IgD-negative memory B cell (primary cell): ENCODE data around the gene GNMT. TPM values are rescaled to one million over a fixed set of nuclear protein-coding genes. Genes with fewer than 3 reads are reported as not detected.
"Not testable (repeated sequence)": the region's sequence is repeated elsewhere in the genome, so short reads cannot be mapped to it uniquely, and the experiment has no call there.

Source experiments
- H3K27ac Mint-ChIP-seq, 3 donors: one replicate each; pipeline ENCODE4 v1.8.0; 2020 to 2022; ENCODE audit warnings: mild to moderate bottlenecking in 3 of 3, mixed read lengths in 3 of 3, moderate library complexity in 1 of 3
- H3K27me3 Mint-ChIP-seq: one replicate; pipeline ENCODE4 v1.8.0; 2021; ENCODE audit warnings: mixed read lengths
- H3K36me3 Mint-ChIP-seq: one replicate; pipeline ENCODE4 v1.8.0; 2020; ENCODE audit warnings: mild to moderate bottlenecking, mixed read lengths
- H3K4me1 Mint-ChIP-seq, 3 donors: one replicate each; pipeline ENCODE4 v1.8.0; 2020 to 2022; ENCODE audit warnings: mixed read lengths in 3 of 3, mild to moderate bottlenecking in 1 of 3
- H3K4me3 Mint-ChIP-seq, 4 donors: one replicate each; pipeline ENCODE4 v1.8.0; 2020 to 2022; ENCODE audit warnings: mild to moderate bottlenecking in 4 of 4, mixed read lengths in 4 of 4, moderate library complexity in 3 of 4
- H3K9me3 Mint-ChIP-seq, 3 donors: one replicate each; pipeline ENCODE4 v1.8.0; 2020 to 2021; ENCODE audit warnings: mixed read lengths in 3 of 3, mild to moderate bottlenecking in 1 of 3
- polyA plus RNA-seq: library from polyadenylated mRNA; unstranded; fragments of 300-500 nt; fragmentation: Illumina TruSeq; gene quantifications from one replicate; pipeline ENCODE4 v1.2.3, GENCODE V29; 2021

Gene GNMT
- polyA plus RNA-seq, 1 donor from 2014 or later = 1.2 TPM

DNA sequence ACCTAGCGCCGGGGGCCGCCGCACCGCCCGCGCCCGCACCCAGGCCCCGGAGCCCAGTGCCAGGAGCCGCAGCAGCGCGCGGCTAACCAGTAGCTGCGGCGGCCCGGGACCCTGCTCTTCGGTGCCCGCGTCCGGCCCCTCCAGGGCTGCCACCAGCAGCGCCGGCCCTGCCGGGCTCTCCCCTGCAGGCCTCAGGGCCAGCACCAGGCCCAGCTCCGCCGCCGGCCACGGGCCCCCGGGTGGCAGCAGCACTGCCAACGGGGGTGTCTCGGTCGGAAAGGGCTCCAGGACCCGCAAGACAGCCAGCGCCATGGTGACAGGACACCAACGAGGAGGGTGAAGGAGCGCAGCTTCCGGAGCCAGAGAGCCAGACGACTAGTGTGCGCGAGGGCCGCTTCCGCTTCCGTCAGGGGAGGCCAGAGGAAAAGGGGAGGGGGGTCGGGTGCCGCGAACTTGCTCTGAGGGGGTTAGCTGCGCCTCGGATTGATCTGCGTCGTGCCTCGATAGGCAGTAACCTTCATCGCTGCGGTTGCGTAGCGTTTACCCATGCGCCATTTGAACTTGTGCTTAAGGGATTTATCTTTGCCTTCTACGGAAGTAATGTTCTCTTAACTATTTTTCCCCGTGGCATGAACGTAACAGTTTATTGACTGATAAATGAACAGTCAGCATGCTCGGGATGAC lies 18.4 kb downstream of the GNMT start, which contains the start of gene PEX6:
Gene PEX6, minus strand, starts transcription at position 343 of the 684 bp plus-strand sequence. Its CDS starts 31 bp downstream, at position 312.
- Mint-ChIP-seq H3K9me3 (no peaks in the 10 kb centered on the region), H3K4me3 (peak within 1 kb of the TSS; percentile 94 to 99 (median 98)), H3K27me3 (no peaks in the 10 kb centered on the region), H3K27ac (peak within 1 kb of the TSS; percentile 84 to 97 (median 94)), H3K4me1 (peaks cover 26 to 30% (median 26%) of the 10 kb centered on the region in 3 donors), H3K36me3 (no peaks in the 10 kb centered on the region)

DNA sequence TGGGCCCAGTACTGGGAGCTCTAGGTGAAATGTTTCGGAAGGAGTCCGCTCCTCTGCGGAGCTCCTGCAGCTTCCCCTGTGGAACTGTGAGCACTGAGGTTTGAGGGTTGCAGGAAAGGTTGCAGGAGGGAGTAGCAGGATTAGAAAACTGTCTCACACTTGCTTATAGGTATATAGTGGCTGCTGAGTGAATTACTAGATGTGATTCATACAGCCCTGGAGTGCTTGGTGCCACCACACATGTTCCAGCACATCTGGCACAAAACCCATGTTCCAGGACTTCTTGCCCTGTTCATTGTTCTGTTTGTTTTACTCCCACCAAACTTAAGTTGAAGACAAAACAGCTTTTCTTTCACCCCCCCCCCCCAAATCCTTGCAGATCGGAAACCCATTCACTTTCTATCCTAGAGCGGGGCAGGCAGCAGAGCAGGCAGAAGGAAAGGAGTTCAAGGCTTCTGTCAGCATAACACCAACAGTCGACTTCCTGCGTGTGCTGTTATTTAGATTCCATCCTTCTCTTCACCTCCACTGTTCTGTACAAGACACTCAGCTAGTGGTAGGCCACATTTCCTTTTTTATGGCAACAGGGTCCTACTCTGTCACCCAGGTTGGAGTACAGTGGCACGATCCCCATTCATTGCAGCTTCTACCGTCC lies 19.1 kb downstream of the GNMT start:
- H3K27me3 Mint-ChIP-seq = no peaks in the 10 kb centered on the region
- H3K4me1 Mint-ChIP-seq = peaks cover 28 to 32% (median 30%) of the 10 kb centered on the region in 3 donors
- no peaks in the 10 kb centered on the region for H3K9me3 Mint-ChIP-seq
- H3K27ac Mint-ChIP-seq = peak overlapping the region; percentile 84 to 97 (median 94)
- H3K4me3 Mint-ChIP-seq = peak overlapping the region; percentile 94 to 99 (median 98)
- no peaks in the 10 kb centered on the region for H3K36me3 Mint-ChIP-seq

- H3K27me3 Mint-ChIP-seq = no peaks in the 10 kb centered on the region
- no peaks in the 10 kb centered on the region for H3K9me3 Mint-ChIP-seq
- no peaks in the 10 kb centered on the region for H3K36me3 Mint-ChIP-seq
- peak overlapping the region in 2 of 3 donors; percentile 30 to 47 for H3K27ac Mint-ChIP-seq
- H3K4me1 Mint-ChIP-seq = peaks cover 36 to 43% (median 37%) of the 10 kb centered on the region in 3 donors
- H3K4me3 Mint-ChIP-seq = peak overlapping the region in 2 of 4 donors; percentile 28 to 68
Measured at GRCh38 chr6:42981836-42982235, 21.3 kb downstream of the GNMT start.

- Mint-ChIP-seq H3K27ac (peak within 1 kb of the TSS; percentile 92 to 96 (median 94)), H3K9me3 (no peaks in the 10 kb centered on the region), H3K36me3 (peaks cover 2% of the 10 kb centered on the region), H3K4me1 (peaks cover 36 to 37% (median 37%) of the 10 kb centered on the region in 3 donors), H3K4me3 (peak within 1 kb of the TSS; percentile 88 to 99 (median 92)), H3K27me3 (no peaks in the 10 kb centered on the region)
Measured at GRCh38 chr6:42984001-42984923, 23.7 kb downstream of the GNMT start, which contains the start of gene PPP2R5D. TSS of gene PPP2R5D (plus strand) at chr6:42984570. CDS start at chr6:42984678, 108 bp downstream.

DNA sequence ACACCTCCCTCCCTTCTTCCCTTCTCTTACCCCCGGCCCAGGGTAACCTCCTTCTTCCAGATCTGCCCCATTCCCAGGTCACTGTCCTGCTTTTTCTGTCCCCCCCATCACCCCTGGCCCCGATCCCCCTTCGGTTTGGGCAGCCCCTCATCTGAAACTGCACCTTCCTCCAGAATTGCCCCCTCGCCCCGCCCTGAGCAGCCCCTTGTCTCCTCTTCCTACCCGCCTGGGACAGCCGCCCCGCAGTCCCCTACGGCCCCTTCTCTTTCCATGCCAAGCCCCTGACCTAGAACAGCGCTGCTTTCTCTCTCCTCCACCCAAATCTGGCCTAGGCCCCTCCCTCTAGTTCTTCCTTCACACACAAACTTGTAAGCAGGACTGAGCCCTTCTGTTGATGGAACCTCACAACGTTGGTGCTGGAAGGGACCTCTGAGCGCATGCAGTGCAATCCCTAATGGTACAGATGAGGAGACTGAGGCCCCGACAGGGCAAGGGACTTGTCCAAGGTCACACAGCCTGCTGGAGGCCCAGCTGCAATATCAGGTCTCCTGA lies 24.4 kb downstream of the GNMT start:
- H3K4me1 Mint-ChIP-seq = peaks cover 31 to 34% (median 32%) of the 10 kb centered on the region in 3 donors
- no peaks in the 10 kb centered on the region for H3K9me3 Mint-ChIP-seq
- H3K27ac Mint-ChIP-seq = peak overlapping the region in 2 of 3 donors; percentile 76 to 87

DNA sequence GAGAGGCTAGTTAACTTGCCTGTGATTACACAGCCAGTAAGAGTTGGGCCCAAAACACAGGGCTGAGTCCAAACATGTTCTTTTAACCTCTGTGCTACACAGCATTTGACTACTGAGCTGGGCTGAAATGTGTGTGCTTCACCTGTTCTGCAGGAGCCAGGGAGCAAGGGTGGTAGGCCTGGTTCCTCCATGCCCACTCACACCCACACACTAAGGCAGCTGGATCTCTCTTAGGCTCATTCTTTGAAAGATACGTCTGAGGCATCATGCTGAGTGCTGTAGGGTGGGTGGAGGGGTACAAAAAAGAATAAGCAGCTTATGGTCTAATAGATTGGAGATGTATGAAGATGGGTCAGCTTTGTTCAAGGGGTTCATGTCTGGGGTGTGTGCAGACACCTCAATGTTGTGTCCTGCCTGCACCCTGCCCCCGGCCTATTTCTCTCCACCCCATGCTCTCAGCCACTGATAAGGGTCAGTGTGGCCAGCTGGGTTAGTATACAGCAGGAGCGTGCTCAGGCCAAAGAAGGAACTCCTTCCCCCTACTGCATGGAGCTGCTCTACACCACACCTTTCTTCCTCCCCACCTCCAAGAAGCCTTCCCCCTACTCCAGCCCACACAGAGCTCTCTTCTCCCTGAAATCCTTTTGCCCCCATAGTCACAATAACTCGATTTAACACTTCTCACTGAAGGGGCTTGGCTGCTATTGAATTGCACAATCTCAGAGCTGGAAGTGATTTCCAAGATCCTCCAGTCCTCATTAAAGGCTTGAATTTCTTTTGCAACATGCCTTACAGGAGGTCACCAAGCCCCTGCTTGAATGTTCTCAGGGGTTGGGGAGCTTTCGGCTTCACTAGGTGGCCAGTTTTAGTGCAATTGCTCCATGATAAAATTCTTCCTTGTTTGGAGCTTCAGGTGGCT lies 27.2 kb downstream of the GNMT start:
- Mint-ChIP-seq H3K27me3 (no peaks in the 10 kb centered on the region), H3K4me3 (peak overlapping the region in 2 of 4 donors; percentile 62 to 85), H3K27ac (peak overlapping the region in 1 of 3 donors; percentile 85), H3K4me1 (peaks cover 27 to 30% (median 30%) of the 10 kb centered on the region in 3 donors), H3K36me3 (peaks cover 3% of the 10 kb centered on the region), H3K9me3 (no peaks in the 10 kb centered on the region)

More for the DNA sequence above, 24.4 kb downstream of the GNMT start:
- H3K36me3 Mint-ChIP-seq = peaks cover 2% of the 10 kb centered on the region
- H3K4me3 Mint-ChIP-seq = peak overlapping the region; percentile 62 to 93 (median 90)
- H3K27me3 Mint-ChIP-seq = no peaks in the 10 kb centered on the region

DNA sequence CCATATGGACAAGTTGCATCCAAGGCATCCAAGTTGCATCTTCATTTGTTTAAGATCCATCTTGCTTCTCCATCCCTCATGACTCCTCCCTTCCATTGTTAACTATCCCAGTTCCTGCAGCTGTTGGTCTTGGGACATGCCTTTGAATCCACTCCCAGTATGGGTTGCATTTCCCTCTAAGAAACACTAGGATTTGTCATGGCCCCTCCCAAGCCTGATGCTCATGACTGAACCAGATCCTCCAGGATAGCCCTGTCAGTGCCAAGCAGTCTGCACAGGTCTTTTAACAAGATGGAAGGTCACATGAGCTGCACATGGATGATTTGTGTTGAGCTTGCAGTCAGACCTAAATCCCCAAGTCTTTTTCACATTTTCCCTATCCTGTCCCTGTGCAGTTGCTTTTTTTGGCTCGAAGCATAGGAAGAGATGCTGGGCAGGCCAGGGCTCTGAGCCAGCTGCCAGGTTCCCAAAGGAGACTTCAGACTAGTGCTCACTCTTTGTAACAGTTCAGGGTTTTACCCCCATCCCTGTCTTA lies 28.0 kb downstream of the GNMT start:
- H3K4me1 Mint-ChIP-seq = peaks cover 27 to 32% (median 30%) of the 10 kb centered on the region in 3 donors

DNA sequence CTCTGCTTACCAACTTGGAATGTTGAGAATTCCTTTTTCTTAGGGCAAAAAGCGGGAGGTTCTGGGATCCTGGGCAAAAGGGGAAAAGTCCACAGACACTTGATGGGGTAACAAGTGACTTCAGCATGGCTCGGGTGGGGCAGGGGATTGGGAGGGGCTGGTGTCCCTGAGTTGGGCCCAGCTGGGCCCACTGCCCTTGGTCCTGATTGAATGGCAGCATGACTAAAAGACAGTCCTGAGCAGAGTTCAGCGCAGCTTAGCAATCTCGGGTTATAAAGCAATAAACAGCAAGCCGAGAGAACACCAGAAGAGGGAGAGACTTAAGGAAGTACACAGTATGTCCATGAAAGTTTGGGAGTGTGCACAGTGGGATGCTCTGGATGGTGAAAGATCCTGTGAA lies 29.4 kb downstream of the GNMT start:
- H3K36me3 Mint-ChIP-seq = peaks cover 3% of the 10 kb centered on the region
- H3K4me3 Mint-ChIP-seq = no peak overlapping the region
- H3K9me3 Mint-ChIP-seq = no peaks in the 10 kb centered on the region
- no peaks in the 10 kb centered on the region for H3K27me3 Mint-ChIP-seq
- peaks cover 18 to 31% (median 24%) of the 10 kb centered on the region in 3 donors for H3K4me1 Mint-ChIP-seq
- no peak overlapping the region for H3K27ac Mint-ChIP-seq

More for the DNA sequence above, 28.0 kb downstream of the GNMT start:
- peak overlapping the region in 1 of 4 donors; percentile 46 for H3K4me3 Mint-ChIP-seq
- H3K27me3 Mint-ChIP-seq = no peaks in the 10 kb centered on the region
- H3K36me3 Mint-ChIP-seq = peaks cover 3% of the 10 kb centered on the region
- H3K9me3 Mint-ChIP-seq = no peaks in the 10 kb centered on the region
- peak overlapping the region in 1 of 3 donors; percentile 85 for H3K27ac Mint-ChIP-seq

DNA sequence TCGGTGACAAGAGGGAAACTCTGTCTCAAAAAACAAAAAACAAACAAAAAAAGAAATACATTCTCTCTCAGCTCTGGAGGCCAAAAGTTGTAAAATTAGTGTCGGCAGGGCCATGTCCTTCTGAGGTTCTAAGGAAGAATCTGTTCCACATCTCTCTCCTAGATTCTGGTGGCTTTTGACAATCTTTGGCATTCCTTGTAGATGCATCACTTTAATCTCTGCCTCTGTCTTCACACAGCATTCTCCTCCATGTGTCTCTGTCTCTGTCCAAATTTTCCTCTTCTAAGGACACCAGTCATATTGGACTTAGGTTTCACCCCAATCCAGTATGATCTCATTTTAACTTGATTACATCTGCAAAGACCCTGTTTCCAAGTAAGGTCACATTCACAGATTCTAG lies 32.9 kb downstream of the GNMT start:
- no peak overlapping the region for H3K4me3 Mint-ChIP-seq
- H3K27ac Mint-ChIP-seq = no peak overlapping the region
- no peaks in the 10 kb centered on the region for H3K27me3 Mint-ChIP-seq
- H3K9me3 Mint-ChIP-seq = no peaks in the 10 kb centered on the region
- H3K36me3 Mint-ChIP-seq = peaks cover 1% of the 10 kb centered on the region
- H3K4me1 Mint-ChIP-seq = peaks cover 2 to 8% (median 6%) of the 10 kb centered on the region in 3 donors

- no peak overlapping the region for H3K4me3 Mint-ChIP-seq
- no peaks in the 10 kb centered on the region for H3K9me3 Mint-ChIP-seq
- peaks cover 1% of the 10 kb centered on the region for H3K36me3 Mint-ChIP-seq
- peaks cover 0 to 7% (median 0%) of the 10 kb centered on the region in 3 donors for H3K4me1 Mint-ChIP-seq
- H3K27me3 Mint-ChIP-seq = no peaks in the 10 kb centered on the region
- no peak overlapping the region for H3K27ac Mint-ChIP-seq
Measured at GRCh38 chr6:42996513-42996912, 36.0 kb downstream of the GNMT start.

- H3K27ac Mint-ChIP-seq, H3K4me1 Mint-ChIP-seq, H3K4me3 Mint-ChIP-seq, H3K36me3 Mint-ChIP-seq, H3K9me3 Mint-ChIP-seq, H3K27me3 Mint-ChIP-seq: not testable (repeated sequence)
Measured at GRCh38 chr6:42998205-42998604, 37.7 kb downstream of the GNMT start.

GRCh38 chr6:43001843-43002242 lies 41.3 kb downstream of the GNMT start:
- no peak overlapping the region for H3K27ac Mint-ChIP-seq
- H3K9me3 Mint-ChIP-seq = no peaks in the 10 kb centered on the region
- no peaks in the 10 kb centered on the region for H3K27me3 Mint-ChIP-seq
- H3K4me3 Mint-ChIP-seq = no peak overlapping the region
- no peaks in the 10 kb centered on the region for H3K36me3 Mint-ChIP-seq
- peaks cover 0 to 2% (median 0%) of the 10 kb centered on the region in 3 donors for H3K4me1 Mint-ChIP-seq

GRCh38 chr6:43005844-43006243 lies 45.3 kb downstream of the GNMT start:
- Mint-ChIP-seq H3K27me3 (no peaks in the 10 kb centered on the region), H3K4me3 (no peak overlapping the region), H3K36me3 (no peaks in the 10 kb centered on the region), H3K27ac (no peak overlapping the region), H3K9me3 (no peaks in the 10 kb centered on the region), H3K4me1 (peaks cover 7 to 16% (median 7%) of the 10 kb centered on the region in 3 donors)
